WTC11 (cell line): Measurements from ENCODE around the gene NALF2. TPM values are rescaled to one million over a fixed set of nuclear protein-coding genes. Genes with fewer than 3 reads are reported as not detected.

ENCODE experiments used
- ATAC-seq: fragments of 200-7000 bp; cut with Tn5 transposase; 2 replicates; pipeline ENCODE4 v1.10.0; 2021; ENCODE audit warnings: mild to moderate bottlenecking, moderate library complexity
- CTCF ChIA-PET: fragments of 300-600 bp; sonication (Branson Sonifier 250); formaldehyde crosslinking; loops from one replicate; lab custom pipeline; 2021; ENCODE audit warnings: antibody characterized with exemption; lab: Charles Lee
- POLR2A ChIA-PET: fragments of 350-600 bp; sonication (Branson Sonifier 250); formaldehyde crosslinking; loops from one replicate; lab custom pipeline; 2021; ENCODE audit warnings: antibody characterized with exemption; lab: Charles Lee
- DNase-seq: peaks from one replicate; pipeline ENCODE4 v3.0.0; 2021; ENCODE audit warnings: low spot score
- H3K27ac Mint-ChIP-seq: 2 replicates; pipeline ENCODE4 v1.8.0; 2021; ENCODE audit warnings: mixed read lengths
- H3K27me3 Mint-ChIP-seq: 2 replicates; pipeline ENCODE4 v1.8.0; 2021; ENCODE audit warnings: low read depth, mild to moderate bottlenecking, moderate library complexity, mixed read lengths
- H3K36me3 Mint-ChIP-seq: 2 replicates; pipeline ENCODE4 v1.8.0; 2021; ENCODE audit warnings: mixed read lengths
- H3K4me1 Mint-ChIP-seq: 2 replicates; pipeline ENCODE4 v1.8.0; 2022; ENCODE audit warnings: mixed read lengths
- H3K4me3 Mint-ChIP-seq: 2 replicates; pipeline ENCODE4 v1.8.0; 2021; ENCODE audit warnings: mild to moderate bottlenecking, moderate library complexity, mixed read lengths
- H3K9me3 Mint-ChIP-seq: 2 replicates; pipeline ENCODE4 v1.8.0; 2021; ENCODE audit warnings: mixed read lengths
- AFF4 ChIP-seq: sonication (generic); formaldehyde crosslinking; IDR thresholded peaks from 2 replicates; pipeline ENCODE4 v1.8.1; 2023; ENCODE audit warnings: mild to moderate bottlenecking, missing genetic modification reagents, borderline replicate concordance
- ATF6 ChIP-seq: sonication (generic); formaldehyde crosslinking; IDR thresholded peaks from 2 replicates; pipeline ENCODE4 v1.8.1; 2023; ENCODE audit warnings: mild to moderate bottlenecking, missing genetic modification reagents
- EMX1 ChIP-seq: fragments of 250-450 bp; sonication (Bioruptor Pico); IDR thresholded peaks from 2 replicates; pipeline ENCODE4 v1.8.0; 2021; ENCODE audit warnings: mild to moderate bottlenecking
- FOXJ3 ChIP-seq: sonication (generic); formaldehyde crosslinking; IDR thresholded peaks from 2 replicates; pipeline ENCODE4 v1.9.0; 2021; ENCODE audit warnings: missing genetic modification reagents, mild to moderate bottlenecking, borderline replicate concordance
- GABPB1 ChIP-seq: sonication (generic); formaldehyde crosslinking; IDR thresholded peaks from 2 replicates; pipeline ENCODE4 v1.8.1; 2023; ENCODE audit warnings: mild to moderate bottlenecking, missing genetic modification reagents
- GRHL2 ChIP-seq: fragments of 250-450 bp; sonication (Bioruptor Pico); IDR thresholded peaks from 2 replicates; pipeline ENCODE4 v1.8.0; 2022; ENCODE audit warnings: mild to moderate bottlenecking, moderate library complexity; ENCODE audit not compliant: insufficient replicate concordance, severe bottlenecking
- HMGA2 ChIP-seq: fragments of 250-450 bp; sonication (Bioruptor Pico); IDR thresholded peaks from 2 replicates; pipeline ENCODE4 v1.4.0; 2021; ENCODE audit warnings: mild to moderate bottlenecking, moderate library complexity
- JUN ChIP-seq: sonication (generic); formaldehyde crosslinking; IDR thresholded peaks from 2 replicates; pipeline ENCODE4 v1.8.0; 2023; ENCODE audit warnings: mild to moderate bottlenecking, missing genetic modification reagents
- MAX ChIP-seq: sonication (generic); formaldehyde crosslinking; IDR thresholded peaks from 2 replicates; pipeline ENCODE4 v1.8.0; 2022; ENCODE audit warnings: mild to moderate bottlenecking, missing genetic modification reagents
- PRDM15 ChIP-seq: sonication (generic); formaldehyde crosslinking; IDR thresholded peaks from 2 replicates; pipeline ENCODE4 v1.8.0; 2022; ENCODE audit warnings: missing genetic modification reagents
- TEAD4 ChIP-seq: sonication (generic); formaldehyde crosslinking; IDR thresholded peaks from 2 replicates; pipeline ENCODE4 v1.8.0; 2022; ENCODE audit warnings: mild to moderate bottlenecking, missing genetic modification reagents
- total RNA-seq: library from RNA; stranded (reverse); gene quantifications from 3 replicates; pipeline ENCODE4 v1.2.3, GENCODE V29; 2021

NALF2 gene
- total RNA-seq, 1 experiment from 2014 or later = 14.0 TPM

- H3K36me3 Mint-ChIP-seq = no peaks in the 10 kb centered on the region
- peaks cover 5% of the 10 kb centered on the region; the same call in 1 of the 2 replicates for H3K9me3 Mint-ChIP-seq
- H3K4me1 Mint-ChIP-seq = no peaks in the 10 kb centered on the region
- no peak for TF ChIP-seq JUN (CRISPR knock-in tag)
- TF ChIP-seq EMX1 (CRISPR knock-in tag) = no peak
- TF ChIP-seq HMGA2 (CRISPR knock-in tag) = no peak
- no peak for TF ChIP-seq ATF6 (CRISPR knock-in tag)
- no peak for TF ChIP-seq AFF4
- no peak for TF ChIP-seq FOXJ3 (CRISPR knock-in tag)
- peak; percentile 82 for ATAC-seq
- DNase-seq = peak; percentile 15
- no peaks in the 10 kb centered on the region; the same call in 1 of the 2 replicates for H3K27me3 Mint-ChIP-seq
- H3K27ac Mint-ChIP-seq = no peak overlapping the region
- CTCF ChIA-PET = no interaction called here
- no peak overlapping the region for H3K4me3 Mint-ChIP-seq
- POLR2A ChIA-PET = no interaction called here
Measured at GRCh38 chrX:69546417-69546816, 42.3 kb downstream of the NALF2 start.

- no peak for TF ChIP-seq GABPB1 (CRISPR knock-in tag)
- TF ChIP-seq PRDM15 = peak; percentile 54
- H3K4me1 Mint-ChIP-seq = no peaks in the 10 kb centered on the region
- H3K27me3 Mint-ChIP-seq = no peaks in the 10 kb centered on the region; the same call in 1 of the 2 replicates
- H3K27ac Mint-ChIP-seq = no peak overlapping the region
- CTCF ChIA-PET = no interaction called here
- peaks cover 5% of the 10 kb centered on the region; the same call in 1 of the 2 replicates for H3K9me3 Mint-ChIP-seq
- H3K36me3 Mint-ChIP-seq = no peaks in the 10 kb centered on the region
- DNase-seq (no peak), ATAC-seq (no peak)
- no peak overlapping the region for H3K4me3 Mint-ChIP-seq
- POLR2A ChIA-PET = no interaction called here
Measured at GRCh38 chrX:69546978-69547377, 42.9 kb downstream of the NALF2 start.

GRCh38 chrX:69551421-69552009 is 47.4 kb downstream of the NALF2 start:
- Mint-ChIP-seq H3K4me3 (no peak overlapping the region), H3K9me3 (peaks cover 5% of the 10 kb centered on the region; the same call in 1 of the 2 replicates), H3K27me3 (no peaks in the 10 kb centered on the region; the same call in 1 of the 2 replicates), H3K36me3 (no peaks in the 10 kb centered on the region), H3K4me1 (peaks cover 17% of the 10 kb centered on the region), H3K27ac (no peak overlapping the region)
- DNase-seq (no peak), ATAC-seq (no peak)
- TF ChIP-seq TEAD4 (no peak), HMGA2 (CRISPR knock-in tag) (no peak), MAX (CRISPR knock-in tag) (no peak), GRHL2 (CRISPR knock-in tag) (no peak)
- ChIA-PET CTCF (no interaction called here), POLR2A (no interaction called here)
